Measurements from ENCODE around the gene PRIM2. TPM values are rescaled to one million over a fixed set of nuclear protein-coding genes. Genes with fewer than 3 reads are reported as not detected.

The PRIM2 gene
- total and polyA plus RNA-seq, 2 of the 8 experiments (the other 6 are each of a cell fraction or from before 2014, with no cell fraction given): 20.8 to 46.8 TPM

DNA sequence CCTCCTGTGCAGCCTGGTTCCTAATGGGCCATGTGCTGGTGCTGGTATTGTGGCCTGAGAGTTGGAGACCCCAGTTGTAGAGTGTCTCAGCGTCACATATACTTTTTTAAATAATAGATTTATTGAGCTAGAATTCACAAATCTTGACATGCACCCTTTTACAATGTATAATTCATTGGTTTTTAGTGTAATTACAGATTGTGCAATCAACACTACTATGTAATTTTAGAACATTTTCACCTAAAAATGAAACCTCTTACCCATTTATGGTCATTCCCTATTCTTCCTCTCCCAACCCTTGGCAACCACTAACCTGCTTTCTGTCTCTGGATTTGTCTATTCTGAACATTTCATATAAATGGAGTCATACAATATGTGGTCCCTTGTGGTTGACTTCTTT lies 10.6 kb downstream of the PRIM2 start:
- 90% methylated on average over 1 of the region's 1 CpG; no CpG with 5 or more reads in 1 of the 2 experiments for WGBS, 2 experiments (ENCODE audit: extremely low coverage in 1 of 2, insufficient coverage in 1 of 2, insufficient read length in 1 of 2, insufficient replicate concordance in 2 of 2, low coverage in 1 of 2, low lambda C conversion rate in 2 of 2, missing lambda C conversion rate in 1 of 2)
- TF ChIP-seq HDAC6 (IDR thresholded peaks at IDR 0.05; ENCODE audit: low read depth, low read length) (no peak), TAF1 (IDR thresholded peaks at IDR 0.05; ENCODE audit: low read depth, low read length) (no peak), PHF8 (conservative IDR thresholded peaks at IDR 0.05; ENCODE audit: low read depth, low read length) (no peak), JUN (IDR thresholded peaks at IDR 0.05; ENCODE audit: low read depth, low read length) (no peak), SIX5 (IDR thresholded peaks at IDR 0.05; ENCODE audit: low read depth, low read length) (no peak), EP300 (IDR thresholded peaks at IDR 0.05; ENCODE audit: borderline replicate concordance in 1 of 2, low read depth in 2 of 2, low read length in 2 of 2) (no peak), EGR1 (IDR thresholded peaks at IDR 0.05; ENCODE audit: borderline replicate concordance, low read depth, low read length) (no peak)

More for the DNA sequence above, 10.6 kb downstream of the PRIM2 start:
- Histone ChIP-seq H3K79me2 (ENCODE audit: control insufficient read depth in 1 of 2, insufficient read depth in 2 of 2, low read length in 2 of 2) (peaks cover 0 to 50% of the 10 kb centered on the region in 2 experiments; a peak in 2 of 4 replicates), H2BK20ac (ENCODE audit: low read length) (no peak overlapping the region), H2AFZ (ENCODE audit: low read length) (no peak overlapping the region), H2AK5ac (ENCODE audit: low read depth, low read length) (no peak overlapping the region), H3K27ac (ENCODE audit: low read depth, low read length) (no peak overlapping the region), H3K27me3 (replicated peaks in 1 of 4; ENCODE audit: control insufficient read depth in 3 of 4, extremely low read depth in 1 of 4, insufficient read depth in 3 of 4, low read length in 3 of 4) (no peaks in the 10 kb centered on the region), H3K56ac (replicated peaks; ENCODE audit: insufficient read length, low read depth, low read length) (no peak overlapping the region), H4K20me1 (replicated peaks in 1 of 2; ENCODE audit: control insufficient read depth in 1 of 2, insufficient read depth in 2 of 2, low read length in 2 of 2) (peaks cover 0 to 1% of the 10 kb centered on the region in 2 experiments), H4K8ac (ENCODE audit: extremely low read depth, insufficient read depth, low read length) (no peak overlapping the region), H3K23ac (ENCODE audit: insufficient read length) (no peak overlapping the region), H3K4me1 (replicated peaks in 1 of 4; ENCODE audit: control insufficient read depth in 3 of 4, insufficient read depth in 4 of 4, low read length in 3 of 4) (no peaks in the 10 kb centered on the region), H3K23me2 (ENCODE audit: low read depth, low read length) (no peaks in the 10 kb centered on the region), H3K36me3 (ENCODE audit: control insufficient read depth in 2 of 4, insufficient read depth in 4 of 4, low read length in 3 of 4) (peaks cover 9 to 76% (median 43%) of the 10 kb centered on the region in 4 experiments), H2BK15ac (ENCODE audit: low read length) (no peak overlapping the region), H3K4ac (replicated peaks; ENCODE audit: insufficient read length, low read depth, low read length) (no peak overlapping the region), H3K14ac (ENCODE audit: insufficient read length) (no peak overlapping the region), H3K18ac (ENCODE audit: extremely low read depth, low read length) (no peak overlapping the region), H3K9ac (replicated peaks in 1 of 4; ENCODE audit: extremely low read depth in 1 of 4, low read depth in 3 of 4, low read length in 3 of 4) (no peak overlapping the region), H4K91ac (replicated peaks; ENCODE audit: insufficient read length, low read length) (no peak overlapping the region), H4K5ac (ENCODE audit: insufficient read length, low read depth, low read length) (no peak overlapping the region), H3K79me1 (ENCODE audit: low read depth, low read length) (no peaks in the 10 kb centered on the region), H2BK5ac (ENCODE audit: low read depth, low read length) (no peak overlapping the region), H3K4me2 (ENCODE audit: insufficient read depth in 1 of 2, low read depth in 2 of 2, low read length in 2 of 2) (no peak overlapping the region), H3K4me3 (ENCODE audit: extremely low read depth in 1 of 4, insufficient read depth in 2 of 4, low read depth in 3 of 4, low read length in 4 of 4) (no peak overlapping the region), H3K9me3 (ENCODE audit: insufficient read depth in 2 of 2, low read depth in 1 of 2, low read length in 1 of 2) (0 out of 4 replicates have a peak, but pooled peaks cover under 1 to 3% of the 10 kb centered on the region in 2 experiments), H2BK120ac (replicated peaks; ENCODE audit: low read depth, low read length) (no peak overlapping the region), H2BK12ac (ENCODE audit: low read depth, low read length) (no peak overlapping the region)
- ChIA-PET POLR2A (ENCODE audit: partially characterized antibody) (no interaction called here), CTCF (ENCODE audit: partially characterized antibody) (no interaction called here)
- no peak for DNase-seq (ENCODE audit: low read depth in 1 of 2, low spot score in 2 of 2)
- no peak for FAIRE-seq

All from H1 (cell line).